Measurements from ENCODE around the gene B3GNT4. TPM values are rescaled to one million over a fixed set of nuclear protein-coding genes. Genes with fewer than 3 reads are reported as not detected.

The B3GNT4 gene
- total RNA-seq (2014; rRNA removed; shearing (Covaris generic)) (not detected in 2 replicates), total RNA-seq (2022) (not detected in 2 replicates), Bru-seq, nascent RNA (not detected), BruChase-seq, experiment 1, labeled RNA remaining after a 6-hour chase (not detected), BruChase-seq, experiment 2, labeled RNA remaining after a 2-hour chase (percentile 17 among the genes with signal in this experiment)
- long read RNA-seq = 0 reads

GRCh38 chr12:122203301-122204166 lies at the start of gene B3GNT4:
Gene B3GNT4 (plus strand): TSS chr12:122203709. CDS start chr12:122204619, 910 bp downstream.
- peak within 1 kb of the TSS; percentile 28; the same call in 1 of the 2 replicates for H3K4me2 ChIP-seq (ENCODE audit: low read length)
- POLR2A ChIA-PET = no interaction called here
- BruUV-seq (replicated peaks) = no TSS peak

GRCh38 chr12:122155705-122156104 lies 47.8 kb upstream of the B3GNT4 start:
- Histone ChIP-seq H3K9me2 (ENCODE audit: insufficient read depth, low read length) (no peaks in the 10 kb centered on the region), H2AFZ (ENCODE audit: low read length) (no peak overlapping the region), H3K36me3 (ENCODE audit: insufficient read depth, low read length) (no peaks in the 10 kb centered on the region), H3K4me2 (ENCODE audit: low read length) (no peak overlapping the region), H3K79me2 (ENCODE audit: insufficient read depth, low read depth, low read length) (no peaks in the 10 kb centered on the region), H3K27ac (ENCODE audit: low read depth, low read length, poor library complexity, severe bottlenecking) (no peak overlapping the region), H3K4me3 (ENCODE audit: low read depth, low read length, poor library complexity, severe bottlenecking) (no peak overlapping the region), H4K20me1 (ENCODE audit: insufficient read depth, low read length) (no peaks in the 10 kb centered on the region), H3K4me1 (ENCODE audit: insufficient read depth, low read length, poor library complexity, severe bottlenecking) (no peaks in the 10 kb centered on the region), H3K9me3 (ENCODE audit: low read length) (no peaks in the 10 kb centered on the region)
- CTCF ChIA-PET (ENCODE audit: unreplicated experiment) = no interaction called here
- TF ChIP-seq EZH2phosphoT487 (IDR thresholded peaks at IDR 0.05; ENCODE audit: borderline replicate concordance, low read depth, low read length) = no peak
- no peak for TF ChIP-seq CTCF (conservative IDR thresholded peaks at IDR 0.05; ENCODE audit: low read length)
- intact Hi-C loops (cut with micrococcal nuclease; ENCODE audit: unreplicated experiment) = no loop called here
- BruUV-seq (replicated peaks) = no TSS peak
- DNase-seq (ENCODE audit: low spot score) = no peak
- POLR2A ChIA-PET = no interaction called here

More at GRCh38 chr12:122203301-122204166, at the start of gene B3GNT4:
- H3K79me2 ChIP-seq (ENCODE audit: insufficient read depth, low read depth, low read length) = no peaks in the 10 kb centered on the region
- H3K9me3 ChIP-seq (ENCODE audit: low read length) = no peaks in the 10 kb centered on the region
- TF ChIP-seq EZH2phosphoT487 (IDR thresholded peaks at IDR 0.05; ENCODE audit: borderline replicate concordance, low read depth, low read length) (no peak), CTCF (conservative IDR thresholded peaks at IDR 0.05; ENCODE audit: low read length) (no peak)
- no peak within 1 kb of the TSS for H3K27ac ChIP-seq (ENCODE audit: low read depth, low read length, poor library complexity, severe bottlenecking)
- no peaks in the 10 kb centered on the region for H3K9me2 ChIP-seq (ENCODE audit: insufficient read depth, low read length)
- no peak within 1 kb of the TSS for H3K4me3 ChIP-seq (ENCODE audit: low read depth, low read length, poor library complexity, severe bottlenecking)
- no peaks in the 10 kb centered on the region; the same call in 1 of the 2 replicates for H4K20me1 ChIP-seq (ENCODE audit: insufficient read depth, low read length)
- peaks cover 24% of the 10 kb centered on the region for H3K36me3 ChIP-seq (ENCODE audit: insufficient read depth, low read length)
- no peak within 1 kb of the TSS for H2AFZ ChIP-seq (ENCODE audit: low read length)
- no peak for DNase-seq (ENCODE audit: low spot score)
- intact Hi-C loops (cut with micrococcal nuclease; ENCODE audit: unreplicated experiment) = no loop called here
- CTCF ChIA-PET (ENCODE audit: unreplicated experiment) = interaction anchor here (0.6 kb wide), 1 partner anchor 112 kb away, joined by 3 read pairs; no protein-coding TSS in a partner anchor
- no peaks in the 10 kb centered on the region for H3K4me1 ChIP-seq (ENCODE audit: insufficient read depth, low read length, poor library complexity, severe bottlenecking)

Measured in OCI-LY7 (cell line).